ENCODE data around the gene CSGALNACT2. TPM values are rescaled to one million over a fixed set of nuclear protein-coding genes. Genes with fewer than 3 reads are reported as not detected.

CSGALNACT2 gene
- total RNA-seq, 1 experiment from 2014 or later, result 6.4 TPM

GRCh38 chr10:43196131-43196980, 58.1 kb downstream of the CSGALNACT2 start:
- no peaks in the 10 kb centered on the region for H3K9me3 ChIP-seq
- no peak overlapping the region for H3K4me3 ChIP-seq (ENCODE audit: low read depth, low read length)
- TF ChIP-seq CTCF (IDR thresholded peaks at IDR 0.05; ENCODE audit: insufficient read depth in 1 of 2, low read depth in 1 of 2, low read length in 1 of 2, severe bottlenecking in 1 of 2, unreplicated experiment in 1 of 2), result no peak
- H3K27me3 ChIP-seq (replicated peaks; ENCODE audit: control insufficient read depth, insufficient read depth, low read length), result no peaks in the 10 kb centered on the region
- Mint-ChIP-seq H3K27ac (ENCODE audit: unreplicated experiment) (no peak overlapping the region), H3K4me3 (ENCODE audit: unreplicated experiment) (no peak overlapping the region), H3K27me3 (ENCODE audit: insufficient read depth, unreplicated experiment) (no peaks in the 10 kb centered on the region), H3K36me3 (ENCODE audit: insufficient read depth, unreplicated experiment) (no peaks in the 10 kb centered on the region), H3K9me3 (ENCODE audit: unreplicated experiment) (no peaks in the 10 kb centered on the region), H3K4me1 (ENCODE audit: low read depth, unreplicated experiment) (no peaks in the 10 kb centered on the region)
- ChIA-PET CTCF (interaction anchor here (0.9 kb wide), 1 partner anchor 9 kb away, joined by 3 read pairs; no protein-coding TSS in a partner anchor), POLR2A (no interaction called here)
- DNase-seq, result no peak
- H3K4me1 ChIP-seq, result no peaks in the 10 kb centered on the region
- no peaks in the 10 kb centered on the region for H3K36me3 ChIP-seq (ENCODE audit: control insufficient read depth, insufficient read depth, low read length)
- BruUV-seq (replicated peaks), result no TSS peak
- intact Hi-C loops (cut with micrococcal nuclease; ENCODE audit: unreplicated experiment), result loop anchor here (2.0 kb wide), 1 partner anchor 152 kb away; no protein-coding TSS in a partner anchor

GRCh38 chr10:43196981-43197833, 59.0 kb downstream of the CSGALNACT2 start:
- Mint-ChIP-seq H3K27ac (ENCODE audit: unreplicated experiment) (no peak overlapping the region), H3K4me3 (ENCODE audit: unreplicated experiment) (no peak overlapping the region), H3K27me3 (ENCODE audit: insufficient read depth, unreplicated experiment) (no peaks in the 10 kb centered on the region), H3K9me3 (ENCODE audit: unreplicated experiment) (no peaks in the 10 kb centered on the region), H3K36me3 (ENCODE audit: insufficient read depth, unreplicated experiment) (no peaks in the 10 kb centered on the region), H3K4me1 (ENCODE audit: low read depth, unreplicated experiment) (no peaks in the 10 kb centered on the region)
- Histone ChIP-seq H3K4me1 (no peaks in the 10 kb centered on the region), H3K9me3 (no peaks in the 10 kb centered on the region), H3K27me3 (replicated peaks; ENCODE audit: control insufficient read depth, insufficient read depth, low read length) (no peaks in the 10 kb centered on the region), H3K36me3 (ENCODE audit: control insufficient read depth, insufficient read depth, low read length) (no peaks in the 10 kb centered on the region), H3K4me3 (ENCODE audit: low read depth, low read length) (no peak overlapping the region)
- TF ChIP-seq CTCF (IDR thresholded peaks at IDR 0.05; ENCODE audit: insufficient read depth in 1 of 2, low read depth in 1 of 2, low read length in 1 of 2, severe bottlenecking in 1 of 2, unreplicated experiment in 1 of 2), result peak in 1 of 2 experiments; percentile 38
- CTCF ChIA-PET, result interaction anchor here (0.9 kb wide), 1 partner anchor 8 kb away, joined by 3 read pairs; no protein-coding TSS in a partner anchor
- no TSS peak for BruUV-seq (replicated peaks)
- POLR2A ChIA-PET, result no interaction called here
- peak in 1 of 2 experiments; percentile 32 for DNase-seq
- intact Hi-C loops (cut with micrococcal nuclease; ENCODE audit: unreplicated experiment), result loop anchor here (2.0 kb wide), 1 partner anchor 152 kb away; no protein-coding TSS in a partner anchor
